ENCODE data around the gene FCSK. TPM values are rescaled to one million over a fixed set of nuclear protein-coding genes. Genes with fewer than 3 reads are reported as not detected.

The FCSK gene
- total and polyA plus RNA-seq, 2 of the 13 experiments (the other 11 are each of a cell fraction or from before 2014, with no cell fraction given): 9.1 to 19.2 TPM

GRCh38 chr16:70454222-70455034 is at the start of gene FCSK (continued):
- no peak for TF ChIP-seq ZNF609 (CRISPR knock-in tag; IDR thresholded peaks at IDR 0.05; ENCODE audit: borderline replicate concordance)
- 0 out of 2 replicates have a peak, but pooled peaks have one; percentile 68 for TF ChIP-seq ZNF232 (CRISPR knock-in tag; IDR thresholded peaks at IDR 0.05; ENCODE audit: borderline replicate concordance)
- TF ChIP-seq FOXP4 (CRISPR knock-in tag; IDR thresholded peaks at IDR 0.05): peak; percentile 60; the same call in 1 of the 2 replicates
- TF ChIP-seq REXO4 (CRISPR knock-in tag; IDR thresholded peaks at IDR 0.05; ENCODE audit: borderline replicate concordance): no peak
- TF ChIP-seq ZNF280D (CRISPR knock-in tag; IDR thresholded peaks at IDR 0.05): 0 out of 2 replicates have a peak, but pooled peaks have one; percentile 56
- TF ChIP-seq MLXIP (CRISPR knock-in tag; IDR thresholded peaks at IDR 0.05; ENCODE audit: borderline replicate concordance): peak; percentile 88
- TF ChIP-seq ZNF446 (CRISPR knock-in tag; IDR thresholded peaks at IDR 0.05): peak; percentile 97
- no peak for TF ChIP-seq ARID2 (CRISPR knock-in tag; IDR thresholded peaks at IDR 0.05; ENCODE audit: borderline replicate concordance)
- peak; percentile 88 for TF ChIP-seq ZBTB43 (CRISPR knock-in tag; conservative IDR thresholded peaks at IDR 0.05)

Measured in HepG2 (cell line).